Aorta (tissue), 5 donors: ENCODE measurements around the gene EGFR. TPM values are rescaled to one million over a fixed set of nuclear protein-coding genes. Genes with fewer than 3 reads are reported as not detected.
"Not testable (repeated sequence)": the region's sequence is repeated elsewhere in the genome, so short reads cannot be mapped to it uniquely, and the experiment has no call there.

Experiments used
- ATAC-seq: fragments of 200-7000 bp; cut with Tn5 transposase; one replicate; pipeline ENCODE4 v1.9.1; 2022; ENCODE audit warnings: moderate library complexity; ENCODE audit not compliant: low FRiP score
- DNase-seq, 2 donors: peaks; one replicate each; pipeline ENCODE4 v3.0.0-alpha.2; 2020
- H3K27ac ChIP-seq, 2 donors: one replicate each; pipeline ENCODE4 v1.5.1; 2013; ENCODE audit warnings: low read length in 2 of 2, mild to moderate bottlenecking in 2 of 2, moderate library complexity in 2 of 2, control low read depth in 1 of 2, inconsistent platforms in 1 of 2, low read depth in 1 of 2
- H3K27me3 ChIP-seq, 2 donors: one replicate each; pipeline ENCODE4 v1.6.1; 2013; ENCODE audit warnings: control low read depth in 1 of 2, low read length in 1 of 2, mild to moderate bottlenecking in 1 of 2, moderate library complexity in 1 of 2; ENCODE audit not compliant: insufficient read depth in 2 of 2, control insufficient read depth in 1 of 2
- H3K36me3 ChIP-seq, 2 donors: one replicate each; pipeline ENCODE4 v1.6.1; 2013; ENCODE audit warnings: control low read depth in 1 of 2, low read length in 1 of 2, mild to moderate bottlenecking in 1 of 2; ENCODE audit not compliant: insufficient read depth in 2 of 2, control insufficient read depth in 1 of 2
- H3K4me1 ChIP-seq, 2 donors: one replicate each; pipeline ENCODE4 v1.6.1; 2013; ENCODE audit warnings: low read length in 2 of 2, control low read depth in 1 of 2, mild to moderate bottlenecking in 1 of 2, moderate library complexity in 1 of 2; ENCODE audit not compliant: insufficient read depth in 2 of 2, control insufficient read depth in 1 of 2
- H3K4me3 ChIP-seq, 2 donors: one replicate each; pipeline ENCODE4 v1.5.1; 2013; ENCODE audit warnings: low read length in 2 of 2, control low read depth in 1 of 2, mild to moderate bottlenecking in 1 of 2
- H3K9me3 ChIP-seq: one replicate; pipeline ENCODE4 v1.6.1; 2013; ENCODE audit warnings: mild to moderate bottlenecking, low read length; ENCODE audit not compliant: control insufficient read depth
- WGBS, 2 donors: extraction: QIAGEN DNeasy Blood & Tissue Kit; methylation state at CpG; one replicate each; pipeline ENCODE4 v1.1.7; 2013; 5-methylcytosine and 5-hydroxymethylcytosine counted together
- intact Hi-C, 2 donors: fragments of 100-400 bp; cut with DNase I; formaldehyde crosslinking; loops; one replicate each; pipeline versions ENCODE4 v1.14.2 to v1.15.0; 2022
- polyA plus RNA-seq, 2 donors: library from polyadenylated mRNA; stranded (reverse); fragments of 200-250 nt; gene quantifications; one replicate each; pipeline ENCODE4 v1.2.3, GENCODE V29; 2013
- total RNA-seq, 2 donors: library from RNA; stranded (reverse); fragmentation: NEBNext Ultra II Directional; extraction: Animal tissue kit (Norgen Biotek cat#: 25700); gene quantifications; one replicate each; pipeline ENCODE4 v1.2.1, GENCODE V29; 2021
- donor health status: healthy with polysubstance abuse.
- donor health status: Bipolar disorder and iron deficiency.
- donor health status: DM: no; HTN: no; CAD: no.
- donor health status: DM: no; HTN: no; CAD: no.
- donor health status: DM: yes; HTN: yes; CAD: no.

EGFR gene
- total and polyA plus RNA-seq, 4 donors, result 3.0 to 72.4 (median 40.9) TPM

GRCh38 chr7:55026867-55027490 is 8.2 kb downstream of the EGFR start:
- no peaks in the 10 kb centered on the region for H3K27me3 ChIP-seq
- ATAC-seq (peak; percentile 74), DNase-seq (no peak)
- 17 to 20% methylated on average over 4 of the region's 4 CpGs for WGBS, 2 donors
- peaks cover 6 to 11% of the 10 kb centered on the region in 2 donors for H3K4me1 ChIP-seq
- H3K9me3 ChIP-seq, result no peaks in the 10 kb centered on the region
- H3K4me3 ChIP-seq, result no peak overlapping the region
- no peaks in the 10 kb centered on the region for H3K36me3 ChIP-seq
- intact Hi-C loops, result no loop called here
- peak overlapping the region in 1 of 2 donors; percentile 94 for H3K27ac ChIP-seq

- H3K4me1 ChIP-seq, result peaks cover 6 to 11% of the 10 kb centered on the region in 2 donors
- H3K27me3 ChIP-seq, result no peaks in the 10 kb centered on the region
- DNase-seq (no peak), ATAC-seq (no peak)
- no peak overlapping the region for H3K4me3 ChIP-seq
- no peaks in the 10 kb centered on the region for H3K36me3 ChIP-seq
- H3K27ac ChIP-seq, result no peak overlapping the region
- intact Hi-C loops, result no loop called here
- WGBS, 2 donors, result 6 to 17% methylated on average over 3 of the region's 3 CpGs
- H3K9me3 ChIP-seq, result no peaks in the 10 kb centered on the region
Observed at GRCh38 chr7:55028011-55028410, 9.2 kb downstream of the EGFR start.

- peak overlapping the region in 1 of 2 donors; percentile 34 for H3K27ac ChIP-seq
- no peak overlapping the region for H3K4me3 ChIP-seq
- intact Hi-C loops, result no loop called here
- 0 to 3% methylated on average over 1 of the region's 1 CpG for WGBS, 2 donors
- DNase-seq (no peak), ATAC-seq (no peak)
- H3K36me3 ChIP-seq, result no peaks in the 10 kb centered on the region
- H3K9me3 ChIP-seq, result no peaks in the 10 kb centered on the region
- H3K4me1 ChIP-seq, result peaks cover 6 to 11% of the 10 kb centered on the region in 2 donors
- H3K27me3 ChIP-seq, result no peaks in the 10 kb centered on the region
Observed at GRCh38 chr7:55030314-55030713, 11.5 kb downstream of the EGFR start.

GRCh38 chr7:55031075-55031474 is 12.3 kb downstream of the EGFR start:
- H3K4me3 ChIP-seq, result no peak overlapping the region
- no peaks in the 10 kb centered on the region for H3K36me3 ChIP-seq
- WGBS, 2 donors, result 83 to 92% methylated on average over 2 of the region's 2 CpGs
- intact Hi-C loops, result no loop called here
- DNase-seq (no peak), ATAC-seq (no peak)
- H3K9me3 ChIP-seq, result no peaks in the 10 kb centered on the region
- H3K4me1 ChIP-seq, result peaks cover 6 to 11% of the 10 kb centered on the region in 2 donors
- H3K27ac ChIP-seq, result peak overlapping the region in 1 of 2 donors; percentile 34
- H3K27me3 ChIP-seq, result no peaks in the 10 kb centered on the region

GRCh38 chr7:55032069-55032699 is 13.4 kb downstream of the EGFR start:
- intact Hi-C loops, result no loop called here
- no peak overlapping the region for H3K27ac ChIP-seq
- DNase-seq, result no peak
- H3K4me1 ChIP-seq, result peaks cover 2 to 11% of the 10 kb centered on the region in 2 donors
- no peak for ATAC-seq
- no peaks in the 10 kb centered on the region for H3K9me3 ChIP-seq
- no peaks in the 10 kb centered on the region for H3K36me3 ChIP-seq
- 95 to 96% methylated on average over 9 of the region's 9 CpGs for WGBS, 2 donors
- H3K27me3 ChIP-seq, result no peaks in the 10 kb centered on the region
- no peak overlapping the region for H3K4me3 ChIP-seq

- Histone ChIP-seq H3K9me3 (no peaks in the 10 kb centered on the region), H3K4me1 (peaks cover 2 to 11% of the 10 kb centered on the region in 2 donors), H3K27me3 (no peaks in the 10 kb centered on the region), H3K36me3 (no peaks in the 10 kb centered on the region), H3K4me3 (no peak overlapping the region), H3K27ac (no peak overlapping the region)
- ATAC-seq, result no peak
- intact Hi-C loops, result no loop called here
- DNase-seq, result no peak
- 84 to 86% methylated on average over 10 of the region's 10 CpGs for WGBS, 2 donors
Observed at GRCh38 chr7:55033236-55033846, 14.5 kb downstream of the EGFR start.

- Histone ChIP-seq H3K27ac (no peak overlapping the region), H3K36me3 (no peaks in the 10 kb centered on the region), H3K4me3 (no peak overlapping the region), H3K4me1 (peaks cover 3 to 10% of the 10 kb centered on the region in 2 donors), H3K9me3 (no peaks in the 10 kb centered on the region), H3K27me3 (no peaks in the 10 kb centered on the region)
- DNase-seq (no peak), ATAC-seq (no peak)
- WGBS, 2 donors, result 14 to 20% methylated on average over 2 of the region's 2 CpGs
- intact Hi-C loops, result no loop called here
Observed at GRCh38 chr7:55034776-55035175, 16.0 kb downstream of the EGFR start.

- H3K27ac ChIP-seq, ATAC-seq, H3K4me1 ChIP-seq, H3K4me3 ChIP-seq, intact Hi-C loops, H3K27me3 ChIP-seq, DNase-seq, H3K9me3 ChIP-seq, H3K36me3 ChIP-seq: not testable (repeated sequence)
- 90 to 99% methylated on average over 3 of the region's 3 CpGs for WGBS, 2 donors
Observed at GRCh38 chr7:55035410-55035809, 16.6 kb downstream of the EGFR start.
